ENCODE data around the gene TMEM161A.
A peak's percentile ranks its signal among the peaks of the same experiment; 100 is the strongest.

TMEM161A gene

GRCh38 chr19:19113040-19113626, 25.1 kb downstream of the TMEM161A start:
- no peak overlapping the region for H3K4me3 Mint-ChIP-seq
- peaks cover 15% of the 10 kb centered on the region for H3K27me3 Mint-ChIP-seq (ENCODE audit: low read depth)
- H3K9me3 Mint-ChIP-seq, result no peaks in the 10 kb centered on the region
- TF ChIP-seq, protein P1, sequence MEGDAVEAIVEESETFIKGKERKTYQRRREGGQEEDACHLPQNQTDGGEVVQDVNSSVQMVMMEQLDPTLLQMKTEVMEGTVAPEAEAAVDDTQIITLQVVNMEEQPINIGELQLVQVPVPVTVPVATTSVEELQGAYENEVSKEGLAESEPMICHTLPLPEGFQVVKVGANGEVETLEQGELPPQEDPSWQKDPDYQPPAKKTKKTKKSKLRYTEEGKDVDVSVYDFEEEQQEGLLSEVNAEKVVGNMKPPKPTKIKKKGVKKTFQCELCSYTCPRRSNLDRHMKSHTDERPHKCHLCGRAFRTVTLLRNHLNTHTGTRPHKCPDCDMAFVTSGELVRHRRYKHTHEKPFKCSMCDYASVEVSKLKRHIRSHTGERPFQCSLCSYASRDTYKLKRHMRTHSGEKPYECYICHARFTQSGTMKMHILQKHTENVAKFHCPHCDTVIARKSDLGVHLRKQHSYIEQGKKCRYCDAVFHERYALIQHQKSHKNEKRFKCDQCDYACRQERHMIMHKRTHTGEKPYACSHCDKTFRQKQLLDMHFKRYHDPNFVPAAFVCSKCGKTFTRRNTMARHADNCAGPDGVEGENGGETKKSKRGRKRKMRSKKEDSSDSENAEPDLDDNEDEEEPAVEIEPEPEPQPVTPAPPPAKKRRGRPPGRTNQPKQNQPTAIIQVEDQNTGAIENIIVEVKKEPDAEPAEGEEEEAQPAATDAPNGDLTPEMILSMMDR (IDR thresholded peaks at IDR 0.05; ENCODE audit: unreplicated experiment in 3 of 3), result no peak
- H3K4me1 Mint-ChIP-seq, result peaks cover 20% of the 10 kb centered on the region
- H3K36me3 Mint-ChIP-seq (ENCODE audit: low read depth), result peaks cover 3% of the 10 kb centered on the region
- H3K27ac Mint-ChIP-seq, result peak overlapping the region; percentile 1 to 68 (median 42)

GRCh38 chr19:19111967-19112580, 26.2 kb downstream of the TMEM161A start:
- Mint-ChIP-seq H3K4me3 (no peak overlapping the region), H3K9me3 (no peaks in the 10 kb centered on the region), H3K27ac (peak overlapping the region in 1 of 3 experiments; percentile 45), H3K4me1 (peaks cover 20% of the 10 kb centered on the region), H3K36me3 (ENCODE audit: low read depth) (peaks cover 6% of the 10 kb centered on the region), H3K27me3 (ENCODE audit: low read depth) (peaks cover 15% of the 10 kb centered on the region)
- TF ChIP-seq, protein P1 (IDR thresholded peaks at IDR 0.05; ENCODE audit: unreplicated experiment in 3 of 3), result no peak

DNA sequence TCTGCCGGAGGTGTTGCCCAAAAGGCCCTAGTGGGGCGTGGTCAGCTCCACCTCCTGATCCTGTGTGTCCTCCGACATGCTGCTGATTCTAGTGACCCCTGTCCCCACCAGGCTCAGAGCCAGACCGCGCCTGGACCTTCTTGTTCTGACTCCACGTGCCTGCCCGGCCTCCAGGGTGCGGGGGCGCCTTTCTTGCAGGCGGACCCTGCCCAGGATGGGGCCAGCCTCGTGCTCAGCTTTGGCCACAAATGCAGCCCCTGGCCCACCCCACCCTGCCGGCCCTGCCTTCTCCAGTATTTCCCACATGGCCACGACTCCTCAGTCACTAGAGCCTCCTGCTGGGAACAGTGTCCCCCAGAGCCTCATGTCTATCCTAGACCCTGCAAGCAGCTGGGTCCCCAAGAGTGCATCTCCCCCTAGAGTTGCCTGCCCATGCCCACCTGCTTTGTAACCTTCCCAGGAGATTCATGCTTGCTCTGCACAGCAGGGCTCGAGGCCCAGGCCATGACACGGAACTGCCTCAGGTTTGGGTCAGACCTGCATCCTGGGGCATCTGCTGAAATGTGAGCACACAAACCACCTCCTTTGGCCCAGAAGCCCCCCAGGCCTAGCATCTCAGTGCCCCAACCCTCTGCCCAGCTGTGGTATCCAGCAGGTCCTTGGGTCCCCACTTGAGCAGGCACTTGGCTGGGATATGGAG, 27.0 kb downstream of the TMEM161A start:
- H3K36me3 Mint-ChIP-seq (ENCODE audit: low read depth), result peaks cover 5% of the 10 kb centered on the region
- H3K9me3 Mint-ChIP-seq, result no peaks in the 10 kb centered on the region
- peaks cover 15% of the 10 kb centered on the region for H3K27me3 Mint-ChIP-seq (ENCODE audit: low read depth)
- H3K27ac Mint-ChIP-seq, result no peak overlapping the region
- peak overlapping the region in 1 of 3 experiments; percentile 6 for H3K4me3 Mint-ChIP-seq
- H3K4me1 Mint-ChIP-seq, result peaks cover 21% of the 10 kb centered on the region
- TF ChIP-seq, protein P1 (IDR thresholded peaks at IDR 0.05; ENCODE audit: unreplicated experiment in 3 of 3), result no peak

GRCh38 chr19:19110410-19111135, 27.7 kb downstream of the TMEM161A start:
- TF ChIP-seq, protein P1 (IDR thresholded peaks at IDR 0.05; ENCODE audit: unreplicated experiment in 3 of 3), result peak; percentile 35 to 55 (median 40)
- H3K27ac Mint-ChIP-seq, result no peak overlapping the region
- H3K36me3 Mint-ChIP-seq (ENCODE audit: low read depth), result peaks cover 5% of the 10 kb centered on the region
- no peak overlapping the region for H3K4me3 Mint-ChIP-seq
- peaks cover 28% of the 10 kb centered on the region for H3K4me1 Mint-ChIP-seq
- peaks cover 15% of the 10 kb centered on the region for H3K27me3 Mint-ChIP-seq (ENCODE audit: low read depth)
- no peaks in the 10 kb centered on the region for H3K9me3 Mint-ChIP-seq

GRCh38 chr19:19109601-19110000, 28.7 kb downstream of the TMEM161A start:
- Mint-ChIP-seq H3K27ac (no peak overlapping the region), H3K4me3 (peak overlapping the region; percentile 31 to 54 (median 51)), H3K27me3 (ENCODE audit: low read depth) (peaks cover 15% of the 10 kb centered on the region), H3K36me3 (ENCODE audit: low read depth) (peaks cover 5% of the 10 kb centered on the region), H3K9me3 (no peaks in the 10 kb centered on the region), H3K4me1 (peaks cover 37% of the 10 kb centered on the region)
- TF ChIP-seq, protein P1 (IDR thresholded peaks at IDR 0.05; ENCODE audit: unreplicated experiment in 3 of 3), result no peak
